Nephron progenitor cell (in vitro differentiated cells): ENCODE results near the gene CD7.
"Not testable (repeated sequence)": the region's sequence is repeated elsewhere in the genome, so short reads cannot be mapped to it uniquely, and the experiment has no call there.

Experiments
- DNase-seq: peaks from one replicate; pipeline ENCODE4 v3.0.0; 2021
- H3K27ac Mint-ChIP-seq: 2 replicates; pipeline ENCODE4 v1.8.0; 2021; ENCODE audit warnings: mild to moderate bottlenecking, moderate library complexity, mixed read lengths
- H3K27me3 Mint-ChIP-seq: 2 replicates; pipeline ENCODE4 v1.8.0; 2021; ENCODE audit warnings: mild to moderate bottlenecking, low read depth, mixed read lengths; ENCODE audit not compliant: poor library complexity
- H3K36me3 Mint-ChIP-seq: 2 replicates; pipeline ENCODE4 v1.8.0; 2021; ENCODE audit warnings: low read depth, mixed read lengths
- H3K4me1 Mint-ChIP-seq: 2 replicates; pipeline ENCODE4 v1.8.0; 2021; ENCODE audit warnings: mixed read lengths
- H3K4me3 Mint-ChIP-seq: 2 replicates; pipeline ENCODE4 v1.8.0; 2021; ENCODE audit warnings: mild to moderate bottlenecking, moderate library complexity, mixed read lengths
- H3K9me3 Mint-ChIP-seq: 2 replicates; pipeline ENCODE4 v1.8.0; 2021; ENCODE audit warnings: mild to moderate bottlenecking, moderate library complexity, mixed read lengths
- CTCF ChIP-seq: fragments of 200-600 bp; sonication (generic); IDR thresholded peaks from 2 replicates; pipeline ENCODE4 v1.5.0; 2021; ENCODE audit warnings: antibody characterized with exemption

CD7 gene

GRCh38 chr17:82348866-82349265 is 31.5 kb upstream of the CD7 start:
- Mint-ChIP-seq H3K4me1 (peaks cover 47% of the 10 kb centered on the region), H3K9me3 (no peaks in the 10 kb centered on the region), H3K4me3 (peak overlapping the region; percentile 16), H3K27ac (peak overlapping the region; percentile 25), H3K36me3 (no peaks in the 10 kb centered on the region), H3K27me3 (peaks cover 9% of the 10 kb centered on the region)
- TF ChIP-seq CTCF: no peak
- no peak for DNase-seq

- DNase-seq: no peak
- no peaks in the 10 kb centered on the region for H3K9me3 Mint-ChIP-seq
- no peak overlapping the region for H3K4me3 Mint-ChIP-seq
- H3K4me1 Mint-ChIP-seq: peaks cover 51% of the 10 kb centered on the region
- no peak for TF ChIP-seq CTCF
- H3K27me3 Mint-ChIP-seq: peaks cover 13% of the 10 kb centered on the region
- no peaks in the 10 kb centered on the region for H3K36me3 Mint-ChIP-seq
- H3K27ac Mint-ChIP-seq: no peak overlapping the region
Measured at GRCh38 chr17:82348434-82348833, 31.0 kb upstream of the CD7 start.

- H3K4me3 Mint-ChIP-seq, H3K27ac Mint-ChIP-seq, H3K36me3 Mint-ChIP-seq, DNase-seq, H3K9me3 Mint-ChIP-seq: not testable (repeated sequence)
- peaks cover 56% of the 10 kb centered on the region for H3K4me1 Mint-ChIP-seq
- peaks cover 15% of the 10 kb centered on the region for H3K27me3 Mint-ChIP-seq
Measured at GRCh38 chr17:82347994-82348393, 30.6 kb upstream of the CD7 start.

- peaks cover 59% of the 10 kb centered on the region for H3K4me1 Mint-ChIP-seq
- H3K27me3 Mint-ChIP-seq: peaks cover 19% of the 10 kb centered on the region
- no peak overlapping the region for H3K4me3 Mint-ChIP-seq
- no peak for DNase-seq
- no peak overlapping the region for H3K27ac Mint-ChIP-seq
- peaks cover 14% of the 10 kb centered on the region for H3K9me3 Mint-ChIP-seq
- no peak for TF ChIP-seq CTCF
- no peaks in the 10 kb centered on the region for H3K36me3 Mint-ChIP-seq
Measured at GRCh38 chr17:82346342-82347300, 29.2 kb upstream of the CD7 start.

- DNase-seq: no peak
- no peak overlapping the region for H3K27ac Mint-ChIP-seq
- peaks cover 53% of the 10 kb centered on the region for H3K4me1 Mint-ChIP-seq
- H3K4me3 Mint-ChIP-seq: no peak overlapping the region
- H3K27me3 Mint-ChIP-seq: peaks cover 14% of the 10 kb centered on the region
- TF ChIP-seq CTCF: no peak
- H3K36me3 Mint-ChIP-seq: no peaks in the 10 kb centered on the region
- peaks cover 25% of the 10 kb centered on the region for H3K9me3 Mint-ChIP-seq
Measured at GRCh38 chr17:82345151-82345976, 28.0 kb upstream of the CD7 start.

GRCh38 chr17:82344175-82344907 is 26.9 kb upstream of the CD7 start:
- Mint-ChIP-seq H3K36me3 (no peaks in the 10 kb centered on the region), H3K27ac (no peak overlapping the region), H3K4me1 (peaks cover 50% of the 10 kb centered on the region), H3K27me3 (peaks cover 14% of the 10 kb centered on the region), H3K4me3 (no peak overlapping the region), H3K9me3 (peaks cover 27% of the 10 kb centered on the region)
- TF ChIP-seq CTCF: no peak
- DNase-seq: no peak
